Uterus (tissue), 4 donors: Measurements from ENCODE around the gene SDHAF1. TPM values are rescaled to one million over a fixed set of nuclear protein-coding genes. Genes with fewer than 3 reads are reported as not detected.
A peak's percentile ranks its signal among the peaks of the same experiment; 100 is the strongest.

Experiments used
- DNase-seq, 2 donors: peaks; one replicate each; pipeline ENCODE4 v3.0.0-alpha.2; 2019 to 2020
- H3K27ac ChIP-seq, 2 donors: fragments of 200-600 bp; sonication (generic); 1 replicate in 1 of 2; 2 replicates in 1 of 2; pipeline ENCODE4 v1.5.1; 2016 to 2018
- H3K27me3 ChIP-seq, 2 donors: fragments of 200-600 bp; sonication (generic); one replicate each; pipeline ENCODE4 v1.5.1; 2018 to 2019; ENCODE audit warnings: control low read depth in 1 of 2
- H3K36me3 ChIP-seq, 2 donors: fragments of 200-600 bp; sonication (generic); one replicate each; pipeline ENCODE4 v1.5.1; 2019; ENCODE audit warnings: control low read depth in 1 of 2
- H3K4me1 ChIP-seq, 2 donors: fragments of 200-600 bp; sonication (generic); one replicate each; pipeline ENCODE4 v1.5.1; 2018 to 2019; ENCODE audit warnings: control low read depth in 1 of 2
- H3K4me3 ChIP-seq, 2 donors: fragments of 200-600 bp; sonication (generic); 1 replicate in 1 of 2; 2 replicates in 1 of 2; pipeline ENCODE4 v1.5.1; 2018 to 2019; ENCODE audit warnings: mild to moderate bottlenecking in 1 of 2
- H3K9me3 ChIP-seq, 2 donors: fragments of 200-600 bp; sonication (generic); one replicate each; pipeline ENCODE4 v1.5.1; 2019; ENCODE audit warnings: control low read depth in 1 of 2
- POLR2A ChIP-seq, 2 donors: fragments of 450-650 bp; IDR thresholded peaks; one replicate each; pipeline ENCODE4 v1.6.1; 2016; ENCODE audit warnings: antibody characterized with exemption in 2 of 2, mild to moderate bottlenecking in 1 of 2, moderate library complexity in 1 of 2
- intact Hi-C: fragments of 100-400 bp; cut with DNase I; formaldehyde crosslinking; loops from one replicate; pipeline ENCODE4 v1.15.1; 2023; ENCODE audit warnings: low total_unique reads
- total RNA-seq, 4 donors: library from RNA; depleted of rRNA in 3 of 4; stranded (reverse); fragments of >200 nt in 3 of 4; gene quantifications; one replicate each; pipeline versions ENCODE4 v1.1.0 to v1.2.4, GENCODE V29; 2014 to 2023
- TF ChIP-seq, protein P1 (sequence below), 4 experiments: fragments of 200-600 bp in 2 of 4; fragments of 450-650 bp in 2 of 4; sonication (generic) in 2 of 4; IDR thresholded peaks; one replicate each; pipeline ENCODE4 v1.5.1; 2016 to 2019; ENCODE audit warnings: antibody characterized with exemption in 4 of 4, mild to moderate bottlenecking in 2 of 4, moderate library complexity in 1 of 4
- donor health status: DM: yes; HTN: yes; CAD: no.

The SDHAF1 gene
- total RNA-seq, 4 donors from 2014 or later: 23.8 to 80.0 (median 43.1) TPM

- Histone ChIP-seq H3K27ac (no peak overlapping the region), H3K4me1 (peaks cover 0 to 10% of the 10 kb centered on the region in 2 donors), H3K36me3 (no peaks in the 10 kb centered on the region), H3K4me3 (no peak overlapping the region), H3K27me3 (peaks cover 12 to 20% of the 10 kb centered on the region in 2 donors), H3K9me3 (no peaks in the 10 kb centered on the region)
- intact Hi-C loops: no loop called here
- TF ChIP-seq POLR2A (IDR thresholded peaks at IDR 0.05): no peak
- TF ChIP-seq, protein P1, sequence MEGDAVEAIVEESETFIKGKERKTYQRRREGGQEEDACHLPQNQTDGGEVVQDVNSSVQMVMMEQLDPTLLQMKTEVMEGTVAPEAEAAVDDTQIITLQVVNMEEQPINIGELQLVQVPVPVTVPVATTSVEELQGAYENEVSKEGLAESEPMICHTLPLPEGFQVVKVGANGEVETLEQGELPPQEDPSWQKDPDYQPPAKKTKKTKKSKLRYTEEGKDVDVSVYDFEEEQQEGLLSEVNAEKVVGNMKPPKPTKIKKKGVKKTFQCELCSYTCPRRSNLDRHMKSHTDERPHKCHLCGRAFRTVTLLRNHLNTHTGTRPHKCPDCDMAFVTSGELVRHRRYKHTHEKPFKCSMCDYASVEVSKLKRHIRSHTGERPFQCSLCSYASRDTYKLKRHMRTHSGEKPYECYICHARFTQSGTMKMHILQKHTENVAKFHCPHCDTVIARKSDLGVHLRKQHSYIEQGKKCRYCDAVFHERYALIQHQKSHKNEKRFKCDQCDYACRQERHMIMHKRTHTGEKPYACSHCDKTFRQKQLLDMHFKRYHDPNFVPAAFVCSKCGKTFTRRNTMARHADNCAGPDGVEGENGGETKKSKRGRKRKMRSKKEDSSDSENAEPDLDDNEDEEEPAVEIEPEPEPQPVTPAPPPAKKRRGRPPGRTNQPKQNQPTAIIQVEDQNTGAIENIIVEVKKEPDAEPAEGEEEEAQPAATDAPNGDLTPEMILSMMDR (IDR thresholded peaks at IDR 0.05): no peak
- DNase-seq: no peak
These were observed 36.3 kb upstream of the SDHAF1 start for GRCh38 chr19:35958660-35959039.

DNA sequence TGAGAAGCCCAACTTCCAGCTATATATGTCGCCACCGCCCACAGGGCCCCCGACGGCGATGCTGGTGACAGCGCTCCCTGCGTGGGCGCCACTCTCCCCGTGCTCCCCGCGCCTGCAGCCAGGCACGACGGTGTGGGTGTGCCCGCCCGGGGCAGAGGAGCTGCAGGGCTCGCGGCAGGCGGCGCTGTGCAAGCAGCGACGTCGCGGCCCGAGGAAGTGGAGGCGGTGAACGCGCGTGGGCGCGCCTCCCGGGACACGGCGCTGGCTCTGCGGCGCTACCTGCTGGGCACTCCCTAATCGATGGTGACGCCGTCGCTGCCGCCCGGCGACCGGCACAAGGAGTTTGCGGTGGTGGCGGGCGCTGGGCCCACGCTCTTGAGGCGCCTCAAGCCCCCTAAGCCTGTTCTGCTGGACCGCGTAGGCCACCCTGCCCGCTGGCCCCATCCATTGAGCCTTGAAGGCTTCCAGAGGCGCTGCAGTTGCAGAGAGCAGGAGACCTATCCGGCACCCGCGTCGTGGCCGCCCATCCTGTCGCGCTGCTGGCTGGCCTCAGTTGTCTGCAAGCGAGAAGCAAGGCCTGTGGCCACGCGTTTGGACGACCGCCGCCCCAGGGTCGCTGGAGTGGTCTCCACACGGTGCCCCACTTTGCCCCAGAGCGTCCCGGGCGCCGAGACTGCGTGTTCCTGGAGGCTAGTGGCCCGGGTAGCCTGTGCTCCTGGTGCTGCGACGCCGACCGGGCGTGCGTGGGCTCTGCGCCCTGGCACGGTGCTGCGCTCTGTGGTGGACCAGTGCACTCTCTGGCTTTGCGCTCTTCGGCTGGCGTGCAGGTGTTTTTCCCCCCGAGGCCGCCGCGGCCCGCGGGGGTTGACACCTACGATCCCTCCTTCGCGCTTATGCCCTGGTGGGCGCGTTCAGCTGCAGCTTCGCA, 35.7 kb upstream of the SDHAF1 start:
- Histone ChIP-seq H3K9me3 (no peaks in the 10 kb centered on the region), H3K27me3 (peaks cover 12 to 20% of the 10 kb centered on the region in 2 donors), H3K4me3 (no peak overlapping the region), H3K36me3 (no peaks in the 10 kb centered on the region), H3K4me1 (peaks cover 0 to 10% of the 10 kb centered on the region in 2 donors), H3K27ac (no peak overlapping the region)
- no peak for TF ChIP-seq POLR2A (IDR thresholded peaks at IDR 0.05)
- TF ChIP-seq, protein P1 (IDR thresholded peaks at IDR 0.05): peak in 3 of 4 experiments; percentile 23 to 35 (median 28)
- DNase-seq: peak in 1 of 2 donors; percentile 35
- intact Hi-C loops: no loop called here

DNA sequence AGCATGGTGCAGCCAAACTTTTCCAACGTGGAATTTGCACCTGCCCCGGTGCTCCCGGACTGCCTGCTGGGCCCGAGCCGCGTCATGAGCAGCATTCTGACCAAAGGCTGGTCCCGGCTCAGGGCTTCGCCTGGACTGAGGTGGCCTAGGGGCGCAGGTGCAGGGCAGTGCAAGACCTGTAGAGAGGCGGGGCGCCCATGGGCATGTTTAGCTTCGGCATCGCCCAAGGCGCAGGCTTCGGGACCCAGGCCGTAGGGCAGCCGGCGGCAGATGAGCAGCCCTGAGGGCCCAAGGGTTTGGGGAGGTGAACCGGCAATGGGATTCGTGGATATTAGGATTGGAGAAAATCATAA, 35.0 kb upstream of the SDHAF1 start:
- H3K27me3 ChIP-seq: peaks cover 12 to 20% of the 10 kb centered on the region in 2 donors
- no peak overlapping the region for H3K4me3 ChIP-seq
- intact Hi-C loops: no loop called here

GRCh38 chr19:35960432-35960972, 34.5 kb upstream of the SDHAF1 start:
- no peaks in the 10 kb centered on the region for H3K9me3 ChIP-seq
- peaks cover 12 to 20% of the 10 kb centered on the region in 2 donors for H3K27me3 ChIP-seq
- no peak for TF ChIP-seq POLR2A (IDR thresholded peaks at IDR 0.05)
- TF ChIP-seq, protein P1 (IDR thresholded peaks at IDR 0.05): no peak
- intact Hi-C loops: no loop called here
- no peak for DNase-seq
- H3K4me3 ChIP-seq: no peak overlapping the region
- no peaks in the 10 kb centered on the region for H3K36me3 ChIP-seq
- H3K27ac ChIP-seq: no peak overlapping the region
- H3K4me1 ChIP-seq: peaks cover 0 to 10% of the 10 kb centered on the region in 2 donors

More for the DNA sequence above, 35.0 kb upstream of the SDHAF1 start:
- no peak for DNase-seq
- no peaks in the 10 kb centered on the region for H3K9me3 ChIP-seq
- no peaks in the 10 kb centered on the region for H3K36me3 ChIP-seq
- no peak overlapping the region for H3K27ac ChIP-seq
- peaks cover 0 to 10% of the 10 kb centered on the region in 2 donors for H3K4me1 ChIP-seq
- TF ChIP-seq, protein P1 (IDR thresholded peaks at IDR 0.05): no peak
- TF ChIP-seq POLR2A (IDR thresholded peaks at IDR 0.05): no peak

GRCh38 chr19:35963514-35963913, 31.5 kb upstream of the SDHAF1 start:
- H3K27me3 ChIP-seq: peaks cover 12 to 20% of the 10 kb centered on the region in 2 donors
- H3K36me3 ChIP-seq: no peaks in the 10 kb centered on the region
- DNase-seq: no peak

More at GRCh38 chr19:35963514-35963913, 31.5 kb upstream of the SDHAF1 start:
- no peak overlapping the region for H3K4me3 ChIP-seq
- intact Hi-C loops: no loop called here
- peaks cover 0 to 10% of the 10 kb centered on the region in 2 donors for H3K4me1 ChIP-seq
- H3K27ac ChIP-seq: no peak overlapping the region
- H3K9me3 ChIP-seq: no peaks in the 10 kb centered on the region
- TF ChIP-seq POLR2A (IDR thresholded peaks at IDR 0.05): no peak
- TF ChIP-seq, protein P1 (IDR thresholded peaks at IDR 0.05): no peak
